Pancreas (tissue), 10 donors: ENCODE results near the gene CCSER2. TPM values are rescaled to one million over a fixed set of nuclear protein-coding genes. Genes with fewer than 3 reads are reported as not detected.
A peak's percentile ranks its signal among the peaks of the same experiment; 100 is the strongest.
"Not testable (repeated sequence)": the region's sequence is repeated elsewhere in the genome, so short reads cannot be mapped to it uniquely, and the experiment has no call there.

Source experiments
- ATAC-seq, 4 donors: fragments of 200-7000 bp; cut with Tn5 transposase; one replicate each; pipeline versions ENCODE4 v1.8.0 to v1.9.1; 2020; ENCODE audit warnings: mild to moderate bottlenecking in 4 of 4, moderate library complexity in 4 of 4
- DNase-seq, 6 donors: peaks; one replicate each; pipeline ENCODE4 v3.0.0-alpha.2; 2020
- FAIRE-seq: peaks from 2 replicates; lab custom pipeline; 2012; peaks lifted over from hg19 to GRCh38; lab: Jason Lieb, UNC
- H3K27ac ChIP-seq, 4 donors: fragments of 200-600 bp; sonication (generic); 1 replicate in 3 of 4; 2 replicates in 1 of 4; pipeline versions ENCODE4 v1.5.0 to v1.8.0; 2020
- H3K27me3 ChIP-seq, 4 donors: fragments of 200-600 bp; one replicate each; pipeline ENCODE4 v1.8.0; 2021
- H3K36me3 ChIP-seq, 3 donors: fragments of 200-600 bp; sonication (generic) in 1 of 3; one replicate each; pipeline versions ENCODE4 v1.5.0 to v1.8.0; 2020 to 2021
- H3K4me1 ChIP-seq, 3 donors: fragments of 200-600 bp; one replicate each; pipeline ENCODE4 v1.8.0; 2021
- H3K4me3 ChIP-seq, 4 donors: fragments of 200-600 bp; sonication (generic) in 2 of 4; one replicate each; pipeline versions ENCODE4 v1.5.0 to v1.8.0; 2020 to 2021
- H3K9me3 ChIP-seq, 4 donors: fragments of 200-600 bp; one replicate each; pipeline ENCODE4 v1.8.0; 2021
- CTCF ChIP-seq, 4 donors: fragments of 200-600 bp; sonication (generic) in 3 of 4; IDR thresholded peaks; one replicate each; pipeline versions ENCODE4 v1.5.0 to v1.8.0; 2021; ENCODE audit warnings: antibody characterized with exemption in 4 of 4
- WGBS, 2 donors: extraction: QIAGEN DNeasy Blood & Tissue Kit; methylation state at CpG; one replicate each; pipeline ENCODE4 v1.1.7; 2013; 5-methylcytosine and 5-hydroxymethylcytosine counted together
- intact Hi-C, 3 donors: fragments of 100-400 bp; cut with DNase I; formaldehyde crosslinking; loops; one replicate each; pipeline versions ENCODE4 v1.11.1 to v1.14.2; 2022
- polyA plus RNA-seq, 2 donors: library from polyadenylated mRNA; stranded (reverse); fragments of 200-250 nt; gene quantifications; one replicate each; pipeline ENCODE4 v1.2.3, GENCODE V29; 2013
- total RNA-seq, 6 donors: library from RNA; stranded (reverse); fragmentation: NEBNext Ultra II Directional in 4 of 6; extraction: Animal tissue kit (Norgen Biotek cat#: 25700) in 4 of 6; gene quantifications; one replicate each; pipeline versions ENCODE4 v1.2.1 to v1.2.4, GENCODE V29; 2021 to 2023
- donor health status: healthy with polysubstance abuse.
- donor health status: DM: no; HTN: no; CAD: no; lungs with moderate emphysema.
- donor health status: DM: no; HTN: no; CAD: no.
- donor health status: control.
- donor health status: control.
- donor health status: Bipolar disorder and iron deficiency.
- donor health status: DM: yes; HTN: yes; CAD: no.
- donor health status: DM: no; HTN: no; CAD: no.
- donor health status: DM: no; HTN: no; CAD: no.
- donor health status: DM: yes; HTN: yes; CAD: no.

CCSER2 gene
- total and polyA plus RNA-seq, 8 donors = 3.5 to 25.6 (median 21.8) TPM

- Histone ChIP-seq H3K4me1 (peaks cover 0 to 10% (median 0%) of the 10 kb centered on the region in 3 donors), H3K4me3 (no peak overlapping the region), H3K9me3 (no peaks in the 10 kb centered on the region), H3K27me3 (no peaks in the 10 kb centered on the region), H3K36me3 (no peaks in the 10 kb centered on the region), H3K27ac (no peak overlapping the region)
- FAIRE-seq (no peak), ATAC-seq (no peak), DNase-seq (no peak)
- intact Hi-C loops = no loop called here
- 94 to 97% methylated on average over 2 of the region's 2 CpGs for WGBS, 2 donors
- TF ChIP-seq CTCF (IDR thresholded peaks at IDR 0.05) = no peak
Observed at GRCh38 chr10:84405662-84406061, 77.3 kb downstream of the CCSER2 start.

GRCh38 chr10:84406561-84406960 lies 78.2 kb downstream of the CCSER2 start:
- Histone ChIP-seq H3K27me3 (no peaks in the 10 kb centered on the region), H3K4me1 (peaks cover 0 to 8% (median 0%) of the 10 kb centered on the region in 3 donors), H3K9me3 (no peaks in the 10 kb centered on the region), H3K27ac (no peak overlapping the region), H3K4me3 (no peak overlapping the region), H3K36me3 (no peaks in the 10 kb centered on the region)
- intact Hi-C loops = no loop called here
- ATAC-seq (no peak), DNase-seq (no peak), FAIRE-seq (no peak)
- 94 to 95% methylated on average over 3 of the region's 3 CpGs for WGBS, 2 donors
- no peak for TF ChIP-seq CTCF (IDR thresholded peaks at IDR 0.05)

DNA sequence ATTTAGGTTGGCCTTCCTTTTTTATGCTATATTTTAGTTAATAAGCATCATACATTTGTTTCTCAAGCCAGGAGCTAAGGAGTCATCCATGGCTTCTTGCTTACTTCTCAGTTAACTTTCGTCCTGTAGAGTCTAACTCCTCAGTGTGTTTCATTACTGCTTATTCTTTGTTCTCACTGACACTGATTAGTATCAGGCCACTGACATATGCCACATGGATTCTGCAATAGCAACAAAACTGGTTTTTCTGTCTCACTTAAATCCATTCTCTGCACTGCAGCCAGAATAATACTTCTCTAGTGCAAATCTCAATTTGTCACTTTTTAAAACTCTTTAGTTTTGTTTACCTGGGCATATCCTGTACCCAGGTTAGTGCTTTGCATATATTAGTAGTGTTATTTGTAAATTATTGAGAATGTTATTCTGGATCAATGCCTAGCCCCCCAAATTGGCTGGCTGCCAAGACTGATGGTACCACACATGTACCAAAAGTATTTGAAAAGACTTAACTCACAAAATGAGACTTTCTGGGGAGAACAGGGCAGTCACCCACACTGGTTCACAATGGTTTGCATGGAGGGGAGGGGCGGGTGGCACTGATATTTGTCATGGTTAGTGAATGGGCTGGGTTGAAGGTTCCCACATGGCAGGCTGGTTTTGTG lies 79.1 kb downstream of the CCSER2 start:
- DNase-seq = peak in 1 of 6 donors; percentile 20
- Histone ChIP-seq H3K4me1 (no peaks in the 10 kb centered on the region), H3K4me3 (no peak overlapping the region), H3K9me3 (no peaks in the 10 kb centered on the region), H3K27ac (no peak overlapping the region), H3K27me3 (no peaks in the 10 kb centered on the region), H3K36me3 (no peaks in the 10 kb centered on the region)
- ATAC-seq = peak in 1 of 4 donors; percentile 24
- WGBS, 2 donors = 81 to 83% methylated on average over 2 of the region's 2 CpGs
- intact Hi-C loops = no loop called here
- TF ChIP-seq CTCF (IDR thresholded peaks at IDR 0.05) = no peak
- FAIRE-seq = no peak

GRCh38 chr10:84412482-84412881 lies 84.1 kb downstream of the CCSER2 start:
- ATAC-seq (no peak), FAIRE-seq (no peak), DNase-seq (no peak)
- H3K27ac ChIP-seq = no peak overlapping the region
- H3K36me3 ChIP-seq = no peaks in the 10 kb centered on the region
- TF ChIP-seq CTCF (IDR thresholded peaks at IDR 0.05) = no peak
- no peak overlapping the region for H3K4me3 ChIP-seq
- H3K27me3 ChIP-seq = no peaks in the 10 kb centered on the region
- WGBS, 2 donors = 95 to 96% methylated on average over 2 of the region's 2 CpGs
- intact Hi-C loops = no loop called here
- H3K9me3 ChIP-seq = no peaks in the 10 kb centered on the region
- H3K4me1 ChIP-seq = peaks cover 0 to 12% (median 4%) of the 10 kb centered on the region in 3 donors

DNA sequence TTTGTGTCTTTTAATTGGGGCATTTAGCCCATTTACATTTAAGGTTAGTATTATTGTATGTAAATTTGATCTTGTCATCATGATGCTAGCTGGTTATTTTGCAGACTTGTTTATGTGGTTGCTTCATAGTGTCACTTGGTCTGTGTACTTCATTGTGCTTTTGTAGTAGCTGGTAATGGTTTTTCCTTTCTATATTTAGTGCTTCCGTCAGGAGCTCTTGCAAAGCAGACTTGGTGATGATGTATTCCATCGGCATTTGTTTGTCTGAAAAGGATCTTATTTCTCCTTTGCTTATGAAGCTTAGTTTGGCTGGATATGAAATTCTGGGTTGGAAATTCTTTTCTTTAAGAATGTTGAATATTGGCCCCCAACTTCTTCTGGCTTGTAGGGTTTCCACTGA lies 85.7 kb downstream of the CCSER2 start:
- H3K27me3 ChIP-seq, H3K9me3 ChIP-seq, H3K27ac ChIP-seq, DNase-seq, FAIRE-seq, ATAC-seq, intact Hi-C loops, H3K36me3 ChIP-seq, H3K4me3 ChIP-seq: not testable (repeated sequence)
- H3K4me1 ChIP-seq = peaks cover 0 to 12% (median 4%) of the 10 kb centered on the region in 3 donors
- 98 to 99% methylated on average over 2 of the region's 2 CpGs for WGBS, 2 donors
